HG03354 (cell line): ENCODE data around the gene HES2.
A peak's percentile ranks its signal among the peaks of the same experiment; 100 is the strongest.
"Not testable (repeated sequence)": the region's sequence is repeated elsewhere in the genome, so short reads cannot be mapped to it uniquely, and the experiment has no call there.

Experiments used
- ATAC-seq: cut with Tn5 transposase; IDR thresholded peaks from one replicate; pipeline ENCODE4 v1.9.1; 2021; ENCODE audit warnings: mild to moderate bottlenecking; ENCODE audit not compliant: unreplicated experiment, poor library complexity, severe bottlenecking

HES2 gene

DNA sequence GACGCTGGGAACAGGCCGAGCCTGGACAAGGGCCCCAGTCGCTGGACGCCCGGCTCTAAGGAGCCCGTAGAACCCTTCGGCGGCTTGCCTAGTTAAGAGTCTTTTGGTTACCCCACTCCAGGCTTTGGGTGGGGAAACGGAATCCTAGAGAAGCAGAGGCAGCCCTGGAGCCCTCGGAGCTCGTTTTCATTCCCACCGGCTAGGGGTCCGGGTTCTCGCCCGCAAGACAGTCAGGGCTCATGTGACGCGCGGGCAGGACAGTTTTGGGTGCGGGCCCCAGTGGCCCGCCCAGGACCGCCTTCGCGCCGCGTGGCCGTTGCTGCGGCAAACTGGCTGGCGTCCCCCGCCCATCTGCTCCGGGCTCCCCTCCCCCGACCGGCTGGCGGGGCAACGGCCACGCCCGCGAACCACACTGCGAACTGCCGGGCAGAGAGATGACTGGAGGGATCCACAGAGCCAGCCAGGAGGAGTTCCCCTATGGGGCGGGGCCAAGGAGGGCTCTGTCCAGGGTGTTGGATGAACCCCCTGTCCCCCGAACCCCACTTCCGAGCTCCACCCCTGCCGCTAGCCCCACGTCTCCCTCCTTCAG lies 829 bp upstream of the HES2 start:
- no peak for ATAC-seq

DNA sequence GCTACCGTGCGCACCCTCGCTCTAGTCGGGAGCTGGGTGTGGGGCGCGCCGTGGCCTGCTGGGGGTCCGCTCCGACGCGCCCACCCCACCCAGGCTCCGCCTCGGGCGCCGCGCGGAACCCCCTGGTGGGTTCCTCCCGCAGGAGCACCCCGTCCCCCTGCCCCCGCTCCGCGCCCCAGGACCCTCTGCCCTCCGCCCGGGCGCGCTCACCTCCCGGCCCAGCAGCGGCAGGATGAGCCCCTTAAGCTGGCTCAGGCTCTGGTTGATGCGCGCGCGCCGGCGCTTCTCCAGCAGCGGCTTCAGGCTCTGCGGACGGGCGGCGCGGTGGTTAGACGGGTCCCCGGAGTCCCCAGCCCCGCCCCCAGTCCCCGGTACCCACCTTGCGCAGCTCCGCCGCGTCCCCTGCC lies 319 bp downstream of the HES2 start:
- ATAC-seq: no peak

DNA sequence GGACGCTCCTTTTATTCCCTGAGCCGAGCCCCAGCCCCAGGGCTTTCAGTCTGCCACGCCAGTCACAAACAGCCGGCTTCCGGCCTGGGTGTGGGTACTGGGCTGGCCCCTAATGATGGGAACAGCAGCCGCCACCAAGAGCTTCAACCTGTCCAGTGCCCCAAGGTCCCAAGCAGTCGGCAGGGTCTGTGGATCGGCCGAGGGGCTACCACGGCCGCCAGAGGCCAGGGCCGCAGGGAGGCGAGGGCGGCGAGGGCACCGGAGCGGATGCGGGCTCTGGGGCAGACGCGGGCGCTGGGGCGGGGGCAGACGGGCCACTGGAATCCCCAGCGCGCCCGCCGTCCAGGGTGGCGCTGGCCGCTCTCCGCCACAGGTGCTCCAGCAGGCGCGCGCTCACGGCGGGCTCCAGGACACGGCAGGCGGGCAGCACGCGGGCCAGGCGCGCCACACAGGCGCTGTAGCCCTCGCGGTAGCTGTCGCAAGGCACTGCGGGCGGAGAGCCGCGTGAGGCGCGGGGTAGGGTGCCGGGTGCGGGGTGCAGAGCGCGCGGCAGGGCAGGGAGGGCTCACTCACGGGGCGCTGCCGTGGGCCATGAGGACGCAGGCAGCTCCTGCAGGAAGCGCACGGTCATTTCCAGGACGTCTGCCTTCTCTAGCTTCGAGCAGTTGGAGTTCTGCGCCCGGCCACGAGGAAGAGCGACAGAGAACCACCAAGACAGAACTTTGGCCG lies 887 bp downstream of the HES2 start:
- ATAC-seq: no peak

DNA sequence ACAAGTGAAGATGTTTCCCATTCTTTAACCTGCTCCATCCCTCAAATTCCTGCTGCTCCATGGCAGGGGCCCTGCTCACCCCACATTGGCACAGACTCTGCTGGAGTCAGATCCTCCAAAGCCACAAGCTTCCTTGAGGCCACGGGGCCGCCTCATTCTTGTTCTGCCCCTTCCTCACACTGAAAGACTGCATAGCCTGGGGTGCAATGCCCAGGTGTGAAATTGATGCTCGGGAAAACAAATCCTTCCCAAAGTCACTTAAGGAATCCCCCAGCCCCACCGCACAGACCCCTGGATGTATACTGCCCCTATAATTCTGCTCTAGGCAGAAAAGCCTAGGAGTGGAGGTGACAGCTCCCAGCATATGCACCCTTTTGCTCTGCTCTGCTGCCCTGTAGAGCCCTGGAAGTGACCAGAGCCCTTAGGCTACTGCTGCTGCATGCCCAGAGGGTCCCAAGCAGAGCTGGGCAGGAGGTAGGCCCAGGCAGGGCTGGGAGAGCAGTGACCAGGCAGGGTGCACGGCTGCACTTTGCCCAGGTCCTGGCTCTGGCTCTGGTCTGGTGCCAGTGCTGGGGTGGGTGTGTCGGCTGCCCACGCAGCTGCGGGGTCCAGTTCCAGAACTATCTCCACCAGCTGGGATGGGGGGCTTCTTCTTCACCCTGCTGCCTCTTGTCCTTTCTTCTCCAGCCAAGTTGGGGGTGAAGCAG lies 1.6 kb downstream of the HES2 start:
- ATAC-seq: no peak

DNA sequence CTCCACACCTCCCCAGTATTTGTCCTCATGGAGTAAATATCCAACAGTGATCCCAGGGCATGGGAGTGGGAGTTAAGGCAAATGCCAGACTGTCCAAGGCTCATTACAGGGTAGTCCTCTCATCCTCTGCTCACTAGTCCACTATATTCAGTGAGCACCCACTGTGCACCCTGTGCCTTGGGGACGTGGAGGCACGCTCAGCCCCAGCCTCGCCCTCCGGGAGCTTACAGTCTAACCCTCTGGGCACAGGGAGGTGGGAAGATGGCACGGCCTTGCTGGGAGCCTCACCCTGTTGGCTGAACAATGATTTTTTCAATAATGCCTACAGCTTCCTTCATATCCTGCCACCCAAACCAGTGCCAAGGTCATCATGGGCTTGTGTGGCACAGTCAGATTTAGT lies 2.8 kb downstream of the HES2 start:
- ATAC-seq: no peak

DNA sequence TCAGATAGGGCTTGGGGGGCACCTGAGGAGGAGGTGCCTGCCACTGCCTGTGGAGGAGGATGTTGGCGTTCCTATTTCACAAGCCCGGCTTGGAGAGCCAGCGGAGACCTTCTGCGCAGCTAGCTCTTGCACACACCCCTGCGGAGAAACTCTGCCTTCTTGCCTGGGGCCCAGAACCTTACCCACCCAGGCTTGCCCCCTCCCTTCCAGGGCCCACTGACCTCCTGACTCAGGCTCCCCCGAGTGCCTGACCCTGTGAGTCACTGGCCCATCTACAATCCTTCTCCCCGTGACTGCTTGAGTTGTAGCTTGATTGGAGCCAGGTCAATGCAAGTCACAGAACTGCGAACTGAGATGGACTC lies 3.4 kb downstream of the HES2 start:
- ATAC-seq: no peak

DNA sequence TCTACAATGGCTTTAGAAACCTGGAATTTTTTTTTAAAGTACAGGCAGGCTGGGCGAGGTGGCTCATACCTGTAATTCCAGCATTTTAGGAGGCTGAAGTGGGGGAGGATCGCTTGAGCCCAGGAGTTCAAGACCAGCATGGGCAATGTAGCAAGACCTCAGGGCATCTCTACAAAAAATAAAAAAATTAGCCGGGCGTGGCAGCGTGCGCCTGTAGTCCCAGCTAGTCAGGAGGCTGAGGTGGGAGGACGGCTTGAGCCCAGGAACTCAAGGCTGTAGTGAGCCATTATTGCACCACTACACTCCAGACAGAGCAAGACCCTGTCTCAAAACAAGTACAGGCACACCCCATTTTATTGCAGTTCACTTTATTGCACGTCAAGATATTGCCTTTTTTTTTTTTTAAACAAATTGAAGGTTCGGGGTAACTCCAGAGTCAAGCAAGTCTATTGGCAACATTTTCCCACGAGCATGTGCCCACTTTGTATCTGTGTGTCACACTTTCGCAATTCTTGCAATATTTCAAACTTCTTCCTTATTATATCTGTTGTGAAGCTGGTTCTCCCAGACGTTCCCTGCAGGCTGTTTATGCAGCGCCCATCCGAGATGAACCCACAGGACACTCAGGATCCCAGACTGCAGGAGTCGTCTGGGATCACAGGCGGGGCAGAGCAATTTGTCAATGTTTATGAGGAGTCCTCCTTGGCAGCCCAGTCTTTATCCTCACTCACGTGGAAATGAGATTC lies 4.7 kb downstream of the HES2 start:
- no peak for ATAC-seq

DNA sequence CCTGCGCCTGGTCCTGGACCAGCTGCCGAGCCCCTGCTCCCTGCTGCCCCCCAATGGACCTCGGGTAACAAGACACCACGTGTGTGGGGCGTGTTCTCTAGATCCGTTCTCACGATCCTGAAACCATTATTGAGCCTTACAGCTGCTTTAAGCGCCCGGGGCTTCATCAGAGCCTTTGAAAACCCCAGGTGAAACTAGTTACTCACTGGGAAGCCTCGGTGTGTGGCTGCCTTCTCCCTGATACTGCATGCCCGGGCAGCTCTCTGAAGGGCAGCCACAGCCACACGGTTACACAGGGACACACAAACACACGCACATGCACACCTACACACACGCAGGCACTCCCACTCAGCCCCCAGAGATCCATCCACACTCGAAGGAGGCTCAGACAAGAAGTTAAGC lies 5.3 kb downstream of the HES2 start:
- peak; percentile 78 for ATAC-seq

DNA sequence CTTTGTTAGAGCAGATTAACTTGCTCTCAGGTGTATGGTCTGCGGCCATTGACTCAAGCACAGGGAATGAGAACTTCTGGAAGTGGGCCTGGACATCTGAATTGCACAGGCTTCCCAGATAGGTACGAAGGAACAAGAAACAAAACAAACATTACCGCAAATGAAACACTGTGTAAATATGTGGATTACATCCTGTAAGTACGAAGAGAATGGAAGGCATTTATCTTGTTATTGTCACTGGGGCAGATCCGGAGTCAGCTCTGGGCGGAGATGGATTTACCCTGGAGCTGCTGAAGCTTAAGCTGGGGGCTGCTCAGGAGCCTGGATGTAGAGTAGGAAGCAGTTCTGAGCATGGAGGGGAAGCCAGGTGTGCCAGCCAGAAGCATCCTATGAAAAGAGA lies 6.8 kb downstream of the HES2 start:
- no peak for ATAC-seq

DNA sequence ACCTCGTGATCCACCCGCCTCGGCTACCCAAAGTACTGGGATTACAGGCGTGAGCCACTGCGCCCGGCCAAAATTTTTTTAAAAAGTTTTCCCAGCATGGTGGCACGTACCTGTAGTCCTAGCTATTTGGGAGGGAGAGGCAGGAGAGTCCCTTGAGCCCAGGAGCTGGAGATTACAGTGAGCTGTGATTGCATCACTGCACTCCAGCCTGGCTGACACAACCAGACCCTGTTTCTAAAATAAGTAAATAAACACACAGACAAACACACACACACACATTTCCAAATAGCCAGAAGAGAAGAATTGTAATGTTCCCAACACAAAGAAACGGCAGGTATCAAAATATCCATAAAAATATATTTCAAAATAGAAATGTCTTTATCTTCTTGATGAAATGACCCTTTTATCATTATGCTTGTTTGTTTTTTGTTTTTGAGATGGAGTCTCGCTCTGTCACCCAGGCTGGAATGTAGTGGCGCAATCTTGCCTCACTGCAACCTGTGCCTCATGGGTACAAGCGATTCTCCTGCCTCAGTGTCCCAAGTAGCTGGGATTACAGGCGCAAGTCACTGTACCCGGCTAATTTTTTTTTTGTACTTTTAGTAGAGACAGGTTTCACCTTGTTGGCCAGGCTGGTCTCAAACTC lies 9.3 kb downstream of the HES2 start:
- no peak for ATAC-seq

DNA sequence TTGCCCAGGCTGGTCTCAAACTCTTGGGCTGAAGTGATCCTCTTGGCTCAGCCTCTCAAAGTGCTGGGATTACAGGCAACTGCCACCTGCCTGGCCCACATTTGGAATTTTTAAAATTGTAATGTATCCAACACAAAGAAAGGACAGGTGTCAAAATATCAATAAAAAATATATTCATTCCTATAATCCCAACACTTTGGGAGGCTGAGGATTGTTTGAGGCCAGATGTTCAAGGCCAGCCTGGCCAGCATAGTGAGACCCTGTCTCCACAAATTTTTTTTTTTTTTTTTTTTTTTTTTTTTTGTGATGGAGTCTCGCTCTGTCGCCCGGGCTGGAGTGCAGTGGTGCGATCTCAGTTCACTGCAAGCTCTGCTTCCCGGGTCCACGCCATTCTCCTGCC lies 10.0 kb downstream of the HES2 start:
- ATAC-seq: no peak

DNA sequence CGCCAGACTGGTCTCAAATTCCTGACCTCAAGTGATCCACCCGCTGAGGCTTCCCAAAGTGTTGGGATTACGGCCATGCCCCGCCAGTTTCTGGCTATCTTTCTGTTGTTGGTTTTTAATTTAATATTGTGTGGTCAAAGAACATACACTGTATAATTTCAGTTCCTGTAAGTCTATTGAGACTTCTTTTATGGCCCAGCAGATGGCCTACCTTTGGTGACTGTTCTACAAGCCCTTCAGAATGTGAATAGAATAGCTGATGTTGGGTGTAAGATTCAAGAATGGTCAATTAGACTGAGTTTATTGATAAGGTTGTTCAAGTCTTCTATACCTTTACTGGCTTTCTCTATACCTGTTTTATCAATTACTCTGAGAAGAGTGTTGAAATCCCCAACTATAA lies 10.7 kb downstream of the HES2 start:
- ATAC-seq: no peak

DNA sequence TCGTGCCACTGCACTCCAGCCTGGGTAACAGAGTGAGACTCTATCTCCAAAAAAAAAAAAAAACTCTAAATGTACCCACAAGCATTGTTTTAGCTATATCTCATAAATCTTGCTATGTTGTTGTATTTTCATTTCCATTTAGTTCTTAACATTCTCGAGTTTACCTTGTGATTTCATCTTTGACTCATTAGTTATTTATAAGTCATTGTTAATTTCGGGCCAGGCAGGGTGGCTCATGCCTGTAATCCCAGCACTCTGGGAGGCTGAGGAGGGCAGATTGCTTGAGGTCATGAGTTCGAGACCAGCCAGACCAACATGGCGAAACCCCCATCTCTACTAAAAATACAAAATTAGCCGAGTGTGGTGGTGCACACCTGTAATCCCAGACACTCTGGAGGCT lies 11.7 kb downstream of the HES2 start:
- no peak for ATAC-seq

DNA sequence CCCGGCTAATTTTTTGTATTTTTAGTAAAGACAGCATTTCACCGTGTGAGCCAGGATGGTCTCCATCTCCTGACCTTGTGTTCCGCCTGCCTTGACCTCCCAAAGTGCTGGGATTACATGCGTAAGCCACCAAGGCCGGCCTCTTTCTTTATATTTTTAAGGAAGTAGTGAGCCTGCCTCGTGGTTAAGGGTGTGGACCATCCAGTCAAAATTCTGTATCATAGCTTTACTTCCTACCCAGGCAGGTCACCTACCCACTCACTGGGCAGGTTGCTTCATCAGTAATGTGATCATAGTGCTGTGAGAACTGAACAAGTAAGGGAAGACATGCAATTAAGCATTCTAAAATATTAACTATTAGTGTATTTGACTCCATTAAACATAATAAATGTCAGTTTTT lies 18.0 kb downstream of the HES2 start:
- no peak for ATAC-seq

DNA sequence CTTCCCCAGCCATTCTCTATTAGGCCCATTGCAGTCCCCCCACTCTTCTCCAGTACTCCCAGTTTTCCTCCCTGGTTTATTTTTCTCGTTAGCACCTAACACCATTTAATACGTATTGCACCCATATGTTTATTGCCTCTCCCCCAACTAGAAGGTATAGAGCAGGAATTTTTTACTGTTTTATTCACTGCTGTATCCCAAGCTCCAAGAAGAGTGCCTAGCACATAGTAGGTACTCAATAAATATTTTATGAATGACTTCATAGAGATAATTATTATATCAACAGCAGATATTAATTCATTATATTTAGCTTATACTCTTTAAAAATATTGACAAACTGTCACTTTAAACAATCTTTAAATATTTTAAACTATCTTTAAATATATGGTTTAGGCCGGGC lies 20.4 kb downstream of the HES2 start:
- no peak for ATAC-seq

DNA sequence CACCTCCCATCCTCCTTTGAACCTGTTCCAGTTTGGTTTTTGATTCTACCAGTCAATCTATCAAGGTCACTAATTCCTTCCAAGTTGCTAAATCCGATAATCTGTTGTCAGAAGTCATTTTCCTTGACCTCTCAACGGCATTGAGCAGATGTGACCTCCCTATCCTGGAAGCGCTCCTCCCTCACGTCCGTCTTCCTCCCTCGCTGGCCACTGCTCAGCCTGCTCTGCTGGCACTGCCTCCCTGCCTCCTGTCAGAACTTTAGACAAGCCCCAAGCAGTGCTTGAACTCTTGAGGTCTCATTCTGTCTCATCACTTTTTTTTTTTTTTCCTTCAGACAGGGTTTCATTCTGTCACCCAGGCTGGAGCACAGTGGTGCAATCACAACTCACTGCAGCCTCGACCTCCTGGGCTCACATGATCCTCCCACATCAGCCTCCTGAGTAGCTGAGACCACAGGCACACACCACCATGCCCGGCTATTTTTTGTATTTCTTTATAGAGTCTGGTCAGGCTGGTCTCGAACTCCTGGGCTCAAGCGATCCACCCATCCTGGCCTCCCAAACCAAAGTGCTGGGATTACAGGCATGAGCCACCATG lies 21.8 kb downstream of the HES2 start:
- ATAC-seq: no peak

DNA sequence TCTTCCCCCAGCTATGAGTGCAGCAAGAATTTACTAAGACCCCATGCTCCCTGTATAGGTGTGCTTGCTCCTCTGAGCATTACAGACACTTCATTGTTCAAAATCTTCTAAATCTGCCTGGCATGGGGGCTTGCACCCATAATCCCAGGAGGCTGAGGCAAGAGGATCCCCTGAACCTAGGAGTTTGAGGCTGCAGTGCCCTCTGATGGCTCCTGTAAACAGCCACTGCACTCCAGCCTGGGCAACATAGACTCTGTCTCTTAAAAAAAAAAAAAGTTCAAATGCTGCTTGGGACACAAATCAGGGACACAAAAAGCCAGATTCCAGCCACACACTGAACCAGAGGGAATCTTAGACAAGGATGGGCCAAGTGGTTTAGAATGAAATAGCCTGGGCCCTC lies 22.7 kb downstream of the HES2 start:
- ATAC-seq: no peak

DNA sequence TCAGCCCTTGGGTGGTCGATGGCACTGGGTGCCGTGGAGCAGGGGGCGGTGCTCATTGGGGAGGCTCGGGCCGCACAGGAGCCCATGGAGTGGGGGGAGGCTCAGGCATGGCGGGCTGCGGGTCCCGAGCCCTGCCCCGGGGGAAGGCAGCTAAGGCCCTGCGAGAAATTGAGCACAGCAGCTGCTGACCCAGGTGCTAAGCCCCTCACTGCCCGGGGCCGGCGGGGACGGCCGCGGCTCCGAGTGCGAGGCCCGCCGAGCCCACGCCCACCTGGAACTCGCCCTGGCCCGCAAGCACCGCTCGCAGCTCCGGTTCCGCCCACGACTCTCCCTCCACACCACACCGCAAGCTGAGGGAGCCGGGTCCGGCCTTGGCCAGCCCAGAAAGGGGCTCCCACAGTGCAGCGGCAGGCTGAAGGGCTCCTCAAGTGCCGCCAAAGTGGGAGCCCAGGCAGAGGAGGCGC lies 23.9 kb downstream of the HES2 start:
- ATAC-seq: not testable (repeated sequence)

DNA sequence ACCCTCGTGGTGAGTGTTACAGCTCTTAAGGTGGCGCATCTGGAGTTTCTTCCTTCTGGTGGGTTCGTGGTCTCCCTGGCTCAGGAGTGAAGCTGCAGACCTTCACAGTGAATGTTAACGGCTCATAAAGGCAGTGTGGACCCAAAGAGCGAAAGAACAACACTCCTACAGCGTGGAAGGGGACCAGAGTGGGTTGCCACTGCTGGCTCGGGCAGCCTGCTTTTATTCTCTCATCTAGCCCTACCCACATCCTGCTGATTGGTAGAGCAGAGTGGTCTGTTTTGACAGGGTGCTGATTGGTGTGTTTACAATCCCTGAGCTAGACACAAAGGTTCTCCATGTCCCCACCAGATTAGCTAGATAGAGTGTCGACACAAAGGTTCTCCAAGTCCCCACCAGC lies 24.6 kb downstream of the HES2 start:
- ATAC-seq: not testable (repeated sequence)
